NCI-H2227 treated with DMSO at 0.1 percent for 48 hours (cell line): ENCODE results near the gene UTP25.
"Not testable (repeated sequence)": the region's sequence is repeated elsewhere in the genome, so short reads cannot be mapped to it uniquely, and the experiment has no call there.

Experiments
- DNase-seq: peaks from one replicate; lab custom pipeline; 2025; lab: John Stamatoyannopoulos, UW

UTP25 gene

DNA sequence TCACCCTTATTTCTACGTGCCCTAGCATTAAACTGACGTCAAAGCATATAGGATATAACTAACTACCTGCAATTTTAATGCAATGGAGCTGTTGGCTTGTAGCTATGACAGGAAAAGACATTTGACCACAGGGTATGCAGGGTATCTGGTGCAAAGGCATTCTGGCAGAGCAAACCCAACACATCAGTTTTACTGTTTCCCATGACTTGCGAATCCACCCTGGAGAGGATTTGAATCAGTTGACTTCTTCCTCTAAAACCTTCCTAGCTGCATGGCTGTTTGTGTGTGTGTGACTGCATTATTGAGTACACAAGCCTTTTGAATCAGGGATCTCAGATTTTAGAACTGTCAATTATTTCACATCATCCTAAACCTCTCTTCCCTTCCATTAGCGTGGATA is 68.6 kb downstream of the UTP25 start:
- DNase-seq: no peak

DNA sequence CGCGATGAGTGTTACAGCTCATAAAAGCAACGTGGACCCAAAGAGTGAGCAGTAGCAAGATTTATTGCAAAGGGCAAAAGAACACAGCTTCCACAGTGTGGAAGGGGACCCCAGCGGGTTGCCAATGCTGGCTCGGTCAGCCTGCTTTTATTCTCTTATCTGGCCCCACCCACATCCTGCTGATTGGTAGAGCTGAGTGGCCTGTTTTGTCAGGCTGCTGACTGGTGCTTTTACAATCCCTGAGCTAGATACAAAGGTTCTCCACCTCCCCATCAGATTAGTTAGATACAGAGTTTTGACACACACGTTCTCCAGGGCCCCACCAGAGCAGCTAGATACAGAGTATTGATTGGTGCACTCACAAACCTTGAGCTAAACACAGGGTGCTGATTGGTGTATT is 70.5 kb downstream of the UTP25 start:
- not testable (repeated sequence) for DNase-seq

DNA sequence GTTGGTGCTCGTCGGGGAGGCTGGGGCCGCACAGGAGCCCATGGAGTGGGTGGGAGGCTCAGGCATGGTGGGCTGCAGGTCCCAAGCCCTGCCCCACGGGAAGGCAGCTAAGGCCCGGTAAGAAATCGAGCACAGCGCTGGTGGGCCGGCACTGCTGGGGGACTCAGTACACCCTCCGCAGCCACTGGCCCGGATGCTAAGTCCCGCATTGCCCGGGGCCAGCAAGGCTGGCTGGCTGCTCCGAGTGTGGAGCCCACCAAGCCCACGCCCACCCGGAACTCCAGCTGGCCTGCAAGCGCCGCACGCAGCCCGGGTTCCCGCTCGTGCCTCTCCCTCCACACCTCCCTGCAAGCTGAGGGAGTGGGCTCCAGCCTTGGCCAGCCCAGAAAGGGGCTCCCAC is 71.1 kb downstream of the UTP25 start:
- not testable (repeated sequence) for DNase-seq

DNA sequence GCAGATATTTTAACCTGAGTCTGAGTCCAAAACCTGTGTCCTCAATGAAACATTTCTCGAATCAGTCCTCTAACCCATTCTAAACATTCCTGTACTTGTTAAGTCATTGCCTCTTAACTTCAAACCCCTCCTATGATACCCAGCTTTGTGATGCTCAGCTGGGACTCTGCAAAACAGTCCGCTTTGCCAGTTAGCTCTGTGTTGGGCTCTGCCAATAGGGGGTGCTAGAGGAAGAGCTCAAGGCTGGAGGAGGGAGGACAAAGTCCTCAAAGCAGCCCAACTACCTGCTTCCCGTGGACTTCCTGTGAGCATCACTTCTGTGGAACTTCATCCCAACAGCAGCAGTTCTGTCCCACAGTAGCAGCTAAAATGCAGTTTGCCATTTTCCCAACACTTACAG is 72.2 kb downstream of the UTP25 start:
- DNase-seq: no peak

DNA sequence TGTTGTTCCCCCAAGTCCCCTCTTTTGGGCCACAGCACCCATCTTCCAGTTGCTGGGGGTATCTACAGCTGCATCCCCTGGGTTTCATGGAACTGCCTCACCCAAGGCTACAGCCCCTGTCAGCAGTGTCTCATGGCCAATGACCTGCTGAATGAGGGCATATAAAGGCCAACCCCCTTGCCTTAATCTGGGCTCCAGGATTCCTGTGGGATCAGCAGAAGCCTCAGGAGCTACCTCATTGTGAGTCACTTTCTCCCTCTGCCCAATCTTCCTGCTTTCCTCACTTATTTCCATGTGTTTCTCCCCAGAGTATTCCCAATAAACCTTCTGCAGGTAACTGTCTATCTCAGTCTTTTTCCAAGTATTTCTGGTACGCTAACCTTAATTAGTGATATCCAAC is 73.0 kb downstream of the UTP25 start:
- DNase-seq: no peak

DNA sequence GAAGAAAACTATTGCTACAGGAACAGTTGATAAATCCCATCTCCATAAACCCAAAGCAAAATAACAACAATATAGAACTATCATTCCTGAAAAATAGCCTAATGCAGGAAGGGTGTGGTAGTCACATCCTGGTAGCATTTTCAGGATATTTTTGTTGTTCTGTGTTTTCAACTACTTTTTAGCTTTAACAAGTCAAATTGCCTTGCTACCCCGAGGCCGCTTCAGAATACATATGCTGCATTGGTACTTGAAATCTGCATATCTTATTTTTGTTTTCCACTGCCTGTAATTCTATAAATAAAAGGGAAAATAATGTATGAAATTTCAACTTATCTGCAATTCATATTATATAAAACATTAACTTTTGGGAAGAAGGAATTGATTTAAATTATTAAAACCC is 73.4 kb downstream of the UTP25 start:
- no peak for DNase-seq

DNA sequence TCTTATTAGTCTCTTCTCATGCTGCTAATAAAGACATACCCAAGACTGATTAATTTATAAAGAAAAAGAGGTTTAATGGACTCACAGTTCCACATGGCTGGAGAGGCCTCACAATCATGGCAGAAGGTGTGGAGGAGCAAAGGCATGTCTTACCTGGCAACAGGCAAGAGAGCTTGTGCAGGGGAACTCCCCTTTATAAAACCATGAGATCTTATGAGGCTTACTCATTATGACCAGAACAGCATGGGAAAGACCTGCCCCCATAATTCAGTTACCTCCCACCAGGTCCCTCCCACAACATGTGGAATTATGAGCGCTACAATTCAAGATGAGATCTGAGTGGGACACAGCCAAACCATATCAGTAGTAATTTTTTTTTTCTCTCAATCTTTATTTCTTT is 77.0 kb downstream of the UTP25 start:
- DNase-seq: not testable (repeated sequence)
